ENCODE measurements around the gene RTEL1.
A peak's percentile ranks its signal among the peaks of the same experiment; 100 is the strongest.
"Not testable (repeated sequence)": the region's sequence is repeated elsewhere in the genome, so short reads cannot be mapped to it uniquely, and the experiment has no call there.

RTEL1 gene

GRCh38 chr20:63671695-63672094 lies 13.6 kb downstream of the RTEL1 start:
- DNase-seq = not testable (repeated sequence)

- DNase-seq = no peak
These were observed 14.6 kb downstream of the RTEL1 start for GRCh38 chr20:63672666-63673065.

- DNase-seq = no peak
These were observed 15.8 kb downstream of the RTEL1 start for GRCh38 chr20:63673951-63674350.

GRCh38 chr20:63675681-63676368 lies 17.7 kb downstream of the RTEL1 start:
- no peak for DNase-seq

GRCh38 chr20:63678071-63678470 lies 20.0 kb downstream of the RTEL1 start:
- DNase-seq = no peak

GRCh38 chr20:63678667-63679465 lies 20.8 kb downstream of the RTEL1 start:
- no peak for DNase-seq

- DNase-seq = no peak
These were observed 21.7 kb downstream of the RTEL1 start for GRCh38 chr20:63679799-63680305.

GRCh38 chr20:63680427-63680826 lies 22.3 kb downstream of the RTEL1 start:
- DNase-seq = no peak

- no peak for DNase-seq
These were observed 22.9 kb downstream of the RTEL1 start for GRCh38 chr20:63680857-63681608.

- no peak for DNase-seq
These were observed 23.6 kb downstream of the RTEL1 start for GRCh38 chr20:63681609-63682142.

GRCh38 chr20:63682384-63683139 lies 24.4 kb downstream of the RTEL1 start:
- no peak for DNase-seq

- no peak for DNase-seq
These were observed 27.3 kb downstream of the RTEL1 start for GRCh38 chr20:63685269-63686026.

- DNase-seq = no peak
These were observed 28.0 kb downstream of the RTEL1 start for GRCh38 chr20:63686094-63686491.

GRCh38 chr20:63686492-63687321 lies 28.6 kb downstream of the RTEL1 start:
- DNase-seq = peak; percentile 46

GRCh38 chr20:63687419-63688178 lies 29.5 kb downstream of the RTEL1 start:
- no peak for DNase-seq

- DNase-seq = no peak
These were observed 30.3 kb downstream of the RTEL1 start for GRCh38 chr20:63688228-63689045.

- no peak for DNase-seq
These were observed 31.2 kb downstream of the RTEL1 start for GRCh38 chr20:63689046-63690002.

All from CD4-positive, alpha-beta T cell treated with Interleukin-17A for 4 hours (primary cell).